ENCODE data around the gene ADORA1.

ADORA1 gene

GRCh38 chr1:203180611-203181330 is 53.2 kb downstream of the ADORA1 start:
- H3K4me3 ChIP-seq (ENCODE audit: control insufficient read depth, low read depth, low read length): no peak overlapping the region
- TF ChIP-seq CTCF (IDR thresholded peaks at IDR 0.05; ENCODE audit: control insufficient read depth, insufficient read depth, low read depth, low read length, missing control alignments): no peak
- DNase-seq (ENCODE audit: low read depth): no peak

- TF ChIP-seq CTCF (IDR thresholded peaks at IDR 0.05; ENCODE audit: control insufficient read depth, insufficient read depth, low read depth, low read length, missing control alignments): no peak
- no peak for DNase-seq (ENCODE audit: low read depth)
- H3K4me3 ChIP-seq (ENCODE audit: control insufficient read depth, low read depth, low read length): no peak overlapping the region
Measured at GRCh38 chr1:203181586-203182386, 54.3 kb downstream of the ADORA1 start.

- H3K4me3 ChIP-seq (ENCODE audit: control insufficient read depth, low read depth, low read length): no peak overlapping the region
- no peak for DNase-seq (ENCODE audit: low read depth)
- TF ChIP-seq CTCF (IDR thresholded peaks at IDR 0.05; ENCODE audit: control insufficient read depth, insufficient read depth, low read depth, low read length, missing control alignments): no peak
Measured at GRCh38 chr1:203182387-203182953, 54.9 kb downstream of the ADORA1 start.

GRCh38 chr1:203183828-203184227 is 56.3 kb downstream of the ADORA1 start:
- no peak for TF ChIP-seq CTCF (IDR thresholded peaks at IDR 0.05; ENCODE audit: control insufficient read depth, insufficient read depth, low read depth, low read length, missing control alignments)
- DNase-seq (ENCODE audit: low read depth): no peak
- no peak overlapping the region for H3K4me3 ChIP-seq (ENCODE audit: control insufficient read depth, low read depth, low read length)

GRCh38 chr1:203184467-203184866 is 56.9 kb downstream of the ADORA1 start:
- H3K4me3 ChIP-seq (ENCODE audit: control insufficient read depth, low read depth, low read length): no peak overlapping the region
- DNase-seq (ENCODE audit: low read depth): no peak
- TF ChIP-seq CTCF (IDR thresholded peaks at IDR 0.05; ENCODE audit: control insufficient read depth, insufficient read depth, low read depth, low read length, missing control alignments): no peak

GRCh38 chr1:203185061-203185461 is 57.5 kb downstream of the ADORA1 start:
- no peak overlapping the region for H3K4me3 ChIP-seq (ENCODE audit: control insufficient read depth, low read depth, low read length)
- TF ChIP-seq CTCF (IDR thresholded peaks at IDR 0.05; ENCODE audit: control insufficient read depth, insufficient read depth, low read depth, low read length, missing control alignments): no peak
- DNase-seq (ENCODE audit: low read depth): no peak
